ENCODE results near the gene RBM42. TPM values are rescaled to one million over a fixed set of nuclear protein-coding genes. Genes with fewer than 3 reads are reported as not detected.

The RBM42 gene
- total RNA-seq, 2 donors from 2014 or later = 26.7 to 65.3 TPM

- H3K9me3 ChIP-seq = no peaks in the 10 kb centered on the region
- TF ChIP-seq CTCF (IDR thresholded peaks at IDR 0.05) = no peak
- no peak for TF ChIP-seq POLR2A (IDR thresholded peaks at IDR 0.05)
- no peaks in the 10 kb centered on the region for H3K27me3 ChIP-seq
- H3K27ac ChIP-seq = no peak overlapping the region
- DNase-seq (no peak), ATAC-seq (no peak)
- intact Hi-C loops (cut with DNase I) = no loop called here
- no peak overlapping the region for H3K4me3 ChIP-seq
- WGBS, 2 donors = 92 to 93% methylated on average over 8 to 9 of the region's 9 CpGs
- H3K4me1 ChIP-seq = no peaks in the 10 kb centered on the region
- H3K36me3 ChIP-seq (replicated peaks in 1 of 2; ENCODE audit: insufficient read depth in 1 of 2, low read depth in 2 of 2) = no peaks in the 10 kb centered on the region
These were observed 7.1 kb upstream of the RBM42 start for GRCh38 chr19:35621708-35622107.

- no peak overlapping the region for H3K4me3 ChIP-seq
- ATAC-seq = no peak
- WGBS, 2 donors = 85 to 88% methylated on average over 12 to 13 of the region's 13 CpGs
- no peak overlapping the region for H3K27ac ChIP-seq
- TF ChIP-seq CTCF (IDR thresholded peaks at IDR 0.05) (no peak), POLR2A (IDR thresholded peaks at IDR 0.05) (no peak)
- intact Hi-C loops (cut with DNase I) = no loop called here
- peaks cover 2% of the 10 kb centered on the region for H3K4me1 ChIP-seq
- no peaks in the 10 kb centered on the region for H3K36me3 ChIP-seq (replicated peaks in 1 of 2; ENCODE audit: insufficient read depth in 1 of 2, low read depth in 2 of 2)
- no peaks in the 10 kb centered on the region for H3K27me3 ChIP-seq
- no peak for DNase-seq
- no peaks in the 10 kb centered on the region for H3K9me3 ChIP-seq
These were observed 6.1 kb upstream of the RBM42 start for GRCh38 chr19:35622750-35623149.

GRCh38 chr19:35623327-35624010 lies 5.4 kb upstream of the RBM42 start:
- ATAC-seq (no peak), DNase-seq (no peak)
- intact Hi-C loops (cut with DNase I) = no loop called here
- H3K27ac ChIP-seq = no peak overlapping the region
- no peaks in the 10 kb centered on the region for H3K9me3 ChIP-seq
- no peak overlapping the region for H3K4me3 ChIP-seq
- H3K27me3 ChIP-seq = no peaks in the 10 kb centered on the region
- peaks cover 6% of the 10 kb centered on the region for H3K4me1 ChIP-seq
- 81 to 83% methylated on average over 6 of the region's 6 CpGs for WGBS, 2 donors
- TF ChIP-seq POLR2A (IDR thresholded peaks at IDR 0.05) = no peak
- no peak for TF ChIP-seq CTCF (IDR thresholded peaks at IDR 0.05)
- no peaks in the 10 kb centered on the region for H3K36me3 ChIP-seq (replicated peaks in 1 of 2; ENCODE audit: insufficient read depth in 1 of 2, low read depth in 2 of 2)

GRCh38 chr19:35628264-35628564 lies 622 bp upstream of the RBM42 start:
- TF ChIP-seq CTCF (IDR thresholded peaks at IDR 0.05) (no peak), POLR2A (IDR thresholded peaks at IDR 0.05) (no peak)
- ATAC-seq = no peak
- intact Hi-C loops (cut with DNase I) = no loop called here
- peaks cover 0 to 17% of the 10 kb centered on the region in 2 donors for H3K36me3 ChIP-seq (replicated peaks in 1 of 2; ENCODE audit: insufficient read depth in 1 of 2, low read depth in 2 of 2)
- peak overlapping the region; percentile 66 to 94 (median 82) for H3K27ac ChIP-seq
- no peaks in the 10 kb centered on the region for H3K9me3 ChIP-seq
- peaks cover 23% of the 10 kb centered on the region for H3K4me1 ChIP-seq
- peak overlapping the region; percentile 34 to 75 for H3K4me3 ChIP-seq
- DNase-seq = peak in 1 of 4 donors; percentile 8
- no peaks in the 10 kb centered on the region for H3K27me3 ChIP-seq
- 8 to 9% methylated on average over 9 of the region's 9 CpGs for WGBS, 2 donors

- TF ChIP-seq CTCF (IDR thresholded peaks at IDR 0.05) = no peak
- peaks cover 0 to 21% of the 10 kb centered on the region in 2 donors for H3K36me3 ChIP-seq (replicated peaks in 1 of 2; ENCODE audit: insufficient read depth in 1 of 2, low read depth in 2 of 2)
- no peaks in the 10 kb centered on the region for H3K27me3 ChIP-seq
- intact Hi-C loops (cut with DNase I) = no loop called here
- H3K9me3 ChIP-seq = no peaks in the 10 kb centered on the region
- DNase-seq (no peak), ATAC-seq (peak; percentile 1)
- peaks cover 23% of the 10 kb centered on the region for H3K4me1 ChIP-seq
- peak overlapping the region; percentile 75 to 97 for H3K4me3 ChIP-seq
- 3 to 10% methylated on average over 6 to 15 of the region's 15 CpGs for WGBS, 2 donors
- H3K27ac ChIP-seq = peak overlapping the region in 3 of 4 donors; percentile 76 to 94 (median 87)
These were observed 447 bp downstream of the RBM42 start for GRCh38 chr19:35629332-35629633.

All from body of pancreas (tissue), 4 donors.